ENCODE measurements around the gene ITM2C. TPM values are rescaled to one million over a fixed set of nuclear protein-coding genes. Genes with fewer than 3 reads are reported as not detected.

Gene ITM2C
- total and polyA plus RNA-seq, 9 of the 15 experiments (the other 6 are each of a cell fraction or from before 2014, with no cell fraction given) = 0.49 to 58.8 (median 21.5) TPM

GRCh38 chr2:230864605-230865306 lies at the start of gene ITM2C (continued):
- TF ChIP-seq E2F6 (IDR thresholded peaks at IDR 0.05; ENCODE audit: borderline replicate concordance in 1 of 2, extremely low read depth in 1 of 2, insufficient read depth in 1 of 2, insufficient read length in 1 of 2, low read depth in 1 of 2, low read length in 1 of 2, poor library complexity in 1 of 2, severe bottlenecking in 1 of 2) (peak in 1 of 2 experiments; percentile 72), MYBL2 (IDR thresholded peaks at IDR 0.05; ENCODE audit: low read depth) (no peak), MYBL2 (CRISPR knock-in tag; IDR thresholded peaks at IDR 0.05; ENCODE audit: borderline replicate concordance) (no peak), ZNF253 (CRISPR knock-in tag; conservative IDR thresholded peaks at IDR 0.05) (no peak), YY1 (IDR thresholded peaks at IDR 0.05; ENCODE audit: borderline replicate concordance in 1 of 3, control insufficient read depth in 1 of 3, extremely low read depth in 1 of 3, insufficient read depth in 3 of 3, insufficient read length in 1 of 3, insufficient replicate concordance in 2 of 3, low read depth in 1 of 3, low read length in 2 of 3) (peak in 2 of 3 experiments; percentile 24 to 45), ELF4 (CRISPR knock-in tag; IDR thresholded peaks at IDR 0.05) (no peak), CCNT2 (IDR thresholded peaks at IDR 0.05; ENCODE audit: borderline replicate concordance, extremely low read depth, insufficient read length, low read depth, low read length) (no peak), ZNF175 (CRISPR knock-in tag; IDR thresholded peaks at IDR 0.05; ENCODE audit: low read depth) (no peak)
- TF ChIP-seq, protein P1, sequence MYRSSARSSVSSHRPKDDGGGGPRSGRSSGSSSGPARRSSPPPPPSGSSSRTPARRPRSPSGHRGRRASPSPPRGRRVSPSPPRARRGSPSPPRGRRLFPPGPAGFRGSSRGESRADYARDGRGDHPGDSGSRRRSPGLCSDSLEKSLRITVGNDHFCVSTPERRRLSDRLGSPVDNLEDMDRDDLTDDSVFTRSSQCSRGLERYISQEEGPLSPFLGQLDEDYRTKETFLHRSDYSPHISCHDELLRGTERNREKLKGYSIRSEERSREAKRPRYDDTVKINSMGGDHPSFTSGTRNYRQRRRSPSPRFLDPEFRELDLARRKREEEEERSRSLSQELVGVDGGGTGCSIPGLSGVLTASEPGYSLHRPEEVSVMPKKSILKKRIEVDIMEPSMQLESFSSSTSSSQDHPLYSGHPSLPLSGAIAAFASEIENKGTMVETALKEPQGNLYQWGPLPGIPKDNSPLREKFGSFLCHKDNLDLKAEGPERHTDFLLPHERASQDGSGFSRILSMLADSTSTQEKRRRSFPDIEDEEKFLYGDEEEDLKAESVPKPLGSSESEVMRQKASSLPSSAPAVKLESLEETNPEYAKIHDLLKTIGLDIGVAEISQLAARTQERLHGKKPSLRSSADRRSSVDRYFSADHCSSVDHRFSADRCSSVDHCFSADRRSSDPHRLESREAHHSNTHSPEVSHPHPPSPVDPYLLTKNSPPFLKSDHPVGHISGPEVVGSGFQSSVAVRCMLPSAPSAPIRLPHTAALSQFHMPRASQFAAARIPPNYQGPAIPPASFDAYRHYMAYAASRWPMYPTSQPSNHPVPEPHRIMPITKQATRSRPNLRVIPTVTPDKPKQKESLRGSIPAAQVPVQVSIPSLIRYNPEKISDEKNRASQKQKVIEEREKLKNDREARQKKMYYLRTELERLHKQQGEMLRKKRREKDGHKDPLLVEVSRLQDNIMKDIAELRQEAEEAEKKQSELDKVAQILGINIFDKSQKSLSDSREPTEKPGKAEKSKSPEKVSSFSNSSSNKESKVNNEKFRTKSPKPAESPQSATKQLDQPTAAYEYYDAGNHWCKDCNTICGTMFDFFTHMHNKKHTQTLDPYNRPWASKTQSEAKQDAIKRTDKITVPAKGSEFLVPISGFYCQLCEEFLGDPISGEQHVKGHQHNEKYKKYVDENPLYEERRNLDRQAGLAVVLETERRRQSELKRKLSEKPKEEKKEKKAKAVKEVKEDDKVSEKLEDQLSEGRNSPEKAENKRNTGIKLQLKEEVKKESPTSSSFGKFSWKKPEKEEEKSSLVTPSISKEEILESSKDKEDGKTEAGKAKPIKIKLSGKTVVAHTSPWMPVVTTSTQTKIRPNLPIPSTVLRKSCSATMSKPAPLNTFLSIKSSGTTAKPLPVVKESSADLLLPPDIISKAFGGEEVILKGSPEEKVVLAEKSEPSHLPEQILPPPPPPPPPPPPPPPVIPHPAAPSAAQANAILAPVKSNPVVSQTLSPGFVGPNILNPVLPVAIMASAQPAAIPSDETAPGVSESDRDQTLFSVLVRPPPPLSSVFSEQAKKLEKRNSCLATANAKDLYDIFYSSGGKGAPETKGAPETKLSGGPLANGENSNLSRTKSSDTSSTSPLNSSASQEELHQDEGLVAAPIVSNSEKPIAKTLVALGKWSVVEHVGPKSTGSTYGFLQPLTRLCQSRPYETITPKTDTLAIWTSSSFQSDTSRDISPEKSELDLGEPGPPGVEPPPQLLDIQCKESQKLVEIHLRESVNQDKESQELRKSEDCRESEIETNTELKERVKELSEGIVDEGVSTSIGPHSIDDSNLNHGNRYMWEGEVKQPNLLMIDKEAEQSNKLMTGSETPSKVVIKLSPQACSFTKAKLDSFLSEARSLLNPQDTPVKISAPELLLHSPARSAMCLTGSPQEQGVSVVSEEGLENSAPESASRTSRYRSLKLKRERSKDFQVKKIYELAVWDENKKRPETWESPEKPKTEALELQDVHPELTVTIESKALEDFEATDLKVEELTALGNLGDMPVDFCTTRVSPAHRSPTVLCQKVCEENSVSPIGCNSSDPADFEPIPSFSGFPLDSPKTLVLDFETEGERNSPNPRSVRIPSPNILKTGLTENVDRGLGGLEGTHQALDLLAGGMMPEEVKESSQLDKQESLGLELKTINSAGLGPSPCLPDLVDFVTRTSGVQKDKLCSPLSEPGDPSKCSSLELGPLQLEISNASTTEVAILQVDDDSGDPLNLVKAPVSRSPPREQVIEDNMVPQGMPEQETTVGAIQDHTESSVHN (IDR thresholded peaks at IDR 0.05; ENCODE audit: borderline replicate concordance in 1 of 2, low read depth in 1 of 2) = no peak
- TF ChIP-seq, protein P2, sequence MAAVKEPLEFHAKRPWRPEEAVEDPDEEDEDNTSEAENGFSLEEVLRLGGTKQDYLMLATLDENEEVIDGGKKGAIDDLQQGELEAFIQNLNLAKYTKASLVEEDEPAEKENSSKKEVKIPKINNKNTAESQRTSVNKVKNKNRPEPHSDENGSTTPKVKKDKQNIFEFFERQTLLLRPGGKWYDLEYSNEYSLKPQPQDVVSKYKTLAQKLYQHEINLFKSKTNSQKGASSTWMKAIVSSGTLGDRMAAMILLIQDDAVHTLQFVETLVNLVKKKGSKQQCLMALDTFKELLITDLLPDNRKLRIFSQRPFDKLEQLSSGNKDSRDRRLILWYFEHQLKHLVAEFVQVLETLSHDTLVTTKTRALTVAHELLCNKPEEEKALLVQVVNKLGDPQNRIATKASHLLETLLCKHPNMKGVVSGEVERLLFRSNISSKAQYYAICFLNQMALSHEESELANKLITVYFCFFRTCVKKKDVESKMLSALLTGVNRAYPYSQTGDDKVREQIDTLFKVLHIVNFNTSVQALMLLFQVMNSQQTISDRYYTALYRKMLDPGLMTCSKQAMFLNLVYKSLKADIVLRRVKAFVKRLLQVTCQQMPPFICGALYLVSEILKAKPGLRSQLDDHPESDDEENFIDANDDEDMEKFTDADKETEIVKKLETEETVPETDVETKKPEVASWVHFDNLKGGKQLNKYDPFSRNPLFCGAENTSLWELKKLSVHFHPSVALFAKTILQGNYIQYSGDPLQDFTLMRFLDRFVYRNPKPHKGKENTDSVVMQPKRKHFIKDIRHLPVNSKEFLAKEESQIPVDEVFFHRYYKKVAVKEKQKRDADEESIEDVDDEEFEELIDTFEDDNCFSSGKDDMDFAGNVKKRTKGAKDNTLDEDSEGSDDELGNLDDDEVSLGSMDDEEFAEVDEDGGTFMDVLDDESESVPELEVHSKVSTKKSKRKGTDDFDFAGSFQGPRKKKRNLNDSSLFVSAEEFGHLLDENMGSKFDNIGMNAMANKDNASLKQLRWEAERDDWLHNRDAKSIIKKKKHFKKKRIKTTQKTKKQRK (IDR thresholded peaks at IDR 0.05; ENCODE audit: borderline replicate concordance, low read depth, low read length) = no peak
